Naive thymus-derived CD4-positive, alpha-beta T cell (primary cell): ENCODE results near the gene PTK7. TPM values are rescaled to one million over a fixed set of nuclear protein-coding genes. Genes with fewer than 3 reads are reported as not detected.
A peak's percentile ranks its signal among the peaks of the same experiment; 100 is the strongest.

Experiments used
- ATAC-seq: fragments of 150-1000 bp; cut with Tn5 transposase; 2 replicates; pipeline ENCODE4 v1.10.0; 2021; ENCODE audit warnings: mild to moderate bottlenecking, moderate library complexity
- CTCF ChIA-PET: fragments of 350-600 bp; sonication (Branson Sonifier 250); formaldehyde crosslinking; loops from one replicate; lab custom pipeline; 2021; ENCODE audit warnings: antibody characterized with exemption; lab: Charles Lee
- POLR2A ChIA-PET: fragments of 350-600 bp; sonication (Branson Sonifier 250); formaldehyde crosslinking; loops from one replicate; lab custom pipeline; 2021; ENCODE audit warnings: antibody characterized with exemption, inconsistent platforms; lab: Charles Lee
- DNase-seq, 9 donors: peaks; one replicate each; pipeline versions ENCODE4 v3.0.0 to v3.0.0-alpha.2; 2020 to 2022; ENCODE audit warnings: mixed read lengths in 1 of 9
- H3K27ac ChIP-seq: one replicate; pipeline ENCODE4 v1.7.0; 2013; ENCODE audit warnings: mild to moderate bottlenecking, low read depth, low read length, moderate library complexity
- H3K27me3 ChIP-seq, 2 donors: one replicate each; pipeline ENCODE4 v1.7.0; 2013; ENCODE audit warnings: low read length in 2 of 2, mild to moderate bottlenecking in 2 of 2, moderate library complexity in 2 of 2; ENCODE audit not compliant: control insufficient read depth in 2 of 2, insufficient read depth in 2 of 2
- H3K36me3 ChIP-seq, 3 experiments: 1 replicate in 2 of 3; 2 replicates in 1 of 3; pipeline ENCODE4 v1.7.0; 2013; ENCODE audit warnings: low read length in 3 of 3, mild to moderate bottlenecking in 3 of 3, moderate library complexity in 1 of 3; ENCODE audit not compliant: insufficient read depth in 3 of 3, control insufficient read depth in 2 of 3
- H3K4me1 ChIP-seq, 2 donors: one replicate each; pipeline ENCODE4 v1.7.0; 2013; ENCODE audit warnings: low read length in 2 of 2, mild to moderate bottlenecking in 2 of 2, moderate library complexity in 1 of 2; ENCODE audit not compliant: control insufficient read depth in 2 of 2, insufficient read depth in 2 of 2
- H3K4me3 ChIP-seq: 2 replicates; pipeline ENCODE4 v1.7.0; 2013; ENCODE audit warnings: mild to moderate bottlenecking, low read length
- H3K9me3 ChIP-seq, 3 experiments: 1 replicate in 2 of 3; 2 replicates in 1 of 3; pipeline ENCODE4 v1.7.0; 2013; ENCODE audit warnings: low read length in 3 of 3; ENCODE audit not compliant: control insufficient read depth in 2 of 3
- H3K27ac Mint-ChIP-seq, 9 donors: one replicate each; pipeline ENCODE4 v1.8.0; 2020 to 2022; ENCODE audit warnings: mixed read lengths in 9 of 9, mild to moderate bottlenecking in 8 of 9, moderate library complexity in 5 of 9, inconsistent platforms in 2 of 9
- H3K27me3 Mint-ChIP-seq, 5 donors: one replicate each; pipeline ENCODE4 v1.8.0; 2021 to 2022; ENCODE audit warnings: mixed read lengths in 5 of 5, mild to moderate bottlenecking in 1 of 5
- H3K36me3 Mint-ChIP-seq, 5 donors: one replicate each; pipeline ENCODE4 v1.8.0; 2020 to 2022; ENCODE audit warnings: mixed read lengths in 5 of 5, mild to moderate bottlenecking in 3 of 5, inconsistent platforms in 1 of 5
- H3K4me1 Mint-ChIP-seq, 7 donors: one replicate each; pipeline ENCODE4 v1.8.0; 2020 to 2022; ENCODE audit warnings: mixed read lengths in 7 of 7, mild to moderate bottlenecking in 3 of 7, inconsistent platforms in 1 of 7
- H3K4me3 Mint-ChIP-seq, 10 donors: one replicate each; pipeline ENCODE4 v1.8.0; 2020 to 2022; ENCODE audit warnings: mild to moderate bottlenecking in 10 of 10, mixed read lengths in 10 of 10, moderate library complexity in 6 of 10, inconsistent platforms in 2 of 10
- H3K9me3 Mint-ChIP-seq, 11 donors: one replicate each; pipeline ENCODE4 v1.8.0; 2020 to 2022; ENCODE audit warnings: mixed read lengths in 11 of 11, mild to moderate bottlenecking in 4 of 11, inconsistent platforms in 1 of 11, moderate library complexity in 1 of 11
- intact Hi-C, 2 donors: fragments of 100-400 bp; cut with micrococcal nuclease; formaldehyde crosslinking; loops; one replicate each; pipeline ENCODE4 v1.15.1; 2023
- polyA plus RNA-seq, 2 donors: library from polyadenylated mRNA; unstranded; fragments of 300-500 nt; fragmentation: Illumina TruSeq; gene quantifications; one replicate each; pipeline ENCODE4 v1.2.3, GENCODE V29; 2021
- total RNA-seq, 6 experiments: library from RNA in 5 of 6; stranded (reverse) in 5 of 6; gene quantifications; 1 replicate in 5 of 6; 2 replicates in 1 of 6; pipeline ENCODE4 v1.2.3 and lab custom pipeline; 2021 to 2026

Gene PTK7
- total and polyA plus RNA-seq, 7 experiments from 2014 or later, result 0.31 to 3.5 (median 1.2) TPM

GRCh38 chr6:43186019-43186418 lies 109.9 kb downstream of the PTK7 start:
- H3K36me3 ChIP-seq, result peaks cover 12 to 50% (median 16%) of the 10 kb centered on the region in 3 experiments
- no peaks in the 10 kb centered on the region for H3K27me3 ChIP-seq
- H3K4me3 Mint-ChIP-seq, result peak overlapping the region in 2 of 10 donors; percentile 94 to 97
- peaks cover 34 to 51% of the 10 kb centered on the region in 2 donors for H3K4me1 ChIP-seq
- DNase-seq (no peak), ATAC-seq (no peak)
- ChIA-PET CTCF (interaction anchor here (1.6 to 1.7 kb wide), 2 partner anchors 27 to 44 kb away, joined by 4 to 5 read pairs; no protein-coding TSS in a partner anchor), POLR2A (interaction anchor here (0.6 to 2.5 kb wide), 7 partner anchors 9 to 61 kb away, joined by 3 to 13 read pairs (median 4); partner anchors contain the start of gene SRF)
- intact Hi-C loops, result loop anchor here in 1 of 2 donors (5.0 kb wide), 1 partner anchor 1209 kb away; no protein-coding TSS in a partner anchor
- H3K9me3 Mint-ChIP-seq, result no peaks in the 10 kb centered on the region
- peaks cover 0 to 39% (median 26%) of the 10 kb centered on the region in 5 donors for H3K36me3 Mint-ChIP-seq
- no peaks in the 10 kb centered on the region for H3K9me3 ChIP-seq
- H3K27me3 Mint-ChIP-seq, result no peaks in the 10 kb centered on the region
- peak overlapping the region; percentile 87 for H3K27ac ChIP-seq
- H3K4me1 Mint-ChIP-seq, result peaks cover 51 to 85% (median 75%) of the 10 kb centered on the region in 7 donors
- H3K4me3 ChIP-seq, result no peak overlapping the region
- peak overlapping the region in 8 of 9 donors; percentile 70 to 97 (median 85) for H3K27ac Mint-ChIP-seq

- no peak overlapping the region for H3K4me3 ChIP-seq
- no peaks in the 10 kb centered on the region for H3K9me3 ChIP-seq
- ChIA-PET CTCF (no interaction called here), POLR2A (interaction anchor here (1.2 kb wide), 1 partner anchor 13 kb away, joined by 4 read pairs; no protein-coding TSS in a partner anchor)
- Mint-ChIP-seq H3K27me3 (no peaks in the 10 kb centered on the region), H3K36me3 (peaks cover 0 to 40% (median 26%) of the 10 kb centered on the region in 5 donors), H3K4me3 (peak overlapping the region in 3 of 10 donors; percentile 11 to 36 (median 19)), H3K9me3 (no peaks in the 10 kb centered on the region), H3K27ac (peak overlapping the region in 8 of 9 donors; percentile 69 to 97 (median 83)), H3K4me1 (peaks cover 47 to 79% (median 69%) of the 10 kb centered on the region in 7 donors)
- peak overlapping the region; percentile 87 for H3K27ac ChIP-seq
- no peaks in the 10 kb centered on the region for H3K27me3 ChIP-seq
- H3K36me3 ChIP-seq, result peaks cover 12 to 50% (median 16%) of the 10 kb centered on the region in 3 experiments
- ATAC-seq (no peak), DNase-seq (no peak)
- intact Hi-C loops, result loop anchor here in 1 of 2 donors (5.0 kb wide), 1 partner anchor 1209 kb away; no protein-coding TSS in a partner anchor
- peaks cover 28 to 47% of the 10 kb centered on the region in 2 donors for H3K4me1 ChIP-seq
Measured at GRCh38 chr6:43186706-43187105, 110.6 kb downstream of the PTK7 start.

- H3K4me1 ChIP-seq, result peaks cover 23 to 43% of the 10 kb centered on the region in 2 donors
- intact Hi-C loops, result loop anchor here in 1 of 2 donors (5.0 kb wide), 1 partner anchor 1211 kb away; no protein-coding TSS in a partner anchor
- peak overlapping the region in 1 of 10 donors; percentile 3 for H3K4me3 Mint-ChIP-seq
- peaks cover 42 to 72% (median 62%) of the 10 kb centered on the region in 7 donors for H3K4me1 Mint-ChIP-seq
- H3K27me3 ChIP-seq, result no peaks in the 10 kb centered on the region
- no peaks in the 10 kb centered on the region for H3K27me3 Mint-ChIP-seq
- H3K4me3 ChIP-seq, result no peak overlapping the region
- H3K9me3 Mint-ChIP-seq, result no peaks in the 10 kb centered on the region
- peaks cover 2 to 43% (median 23%) of the 10 kb centered on the region in 5 donors for H3K36me3 Mint-ChIP-seq
- no peak overlapping the region for H3K27ac ChIP-seq
- DNase-seq (no peak), ATAC-seq (no peak)
- POLR2A ChIA-PET, result interaction anchor here (1.0 to 1.2 kb wide), 2 partner anchors 10 to 14 kb away, joined by 4 to 5 read pairs; no protein-coding TSS in a partner anchor
- no peaks in the 10 kb centered on the region for H3K9me3 ChIP-seq
- CTCF ChIA-PET, result no interaction called here
- peak overlapping the region in 3 of 9 donors; percentile 36 to 67 (median 64) for H3K27ac Mint-ChIP-seq
- H3K36me3 ChIP-seq, result peaks cover 12 to 50% (median 16%) of the 10 kb centered on the region in 3 experiments
Measured at GRCh38 chr6:43187821-43188220, 111.7 kb downstream of the PTK7 start.

GRCh38 chr6:43188426-43188825 lies 112.3 kb downstream of the PTK7 start:
- no peak overlapping the region for H3K27ac ChIP-seq
- ChIA-PET POLR2A (interaction anchor here (0.6 to 1.5 kb wide), 5 partner anchors 11 to 530 kb away, joined by 3 to 5 read pairs (median 4); partner anchors contain the start of gene DNPH1), CTCF (interaction anchor here (0.7 kb wide), 1 partner anchor 109 kb away, joined by 3 read pairs; no protein-coding TSS in a partner anchor)
- no peak overlapping the region for H3K4me3 ChIP-seq
- H3K9me3 ChIP-seq, result no peaks in the 10 kb centered on the region
- H3K36me3 Mint-ChIP-seq, result peaks cover 7 to 49% (median 26%) of the 10 kb centered on the region in 5 donors
- no peaks in the 10 kb centered on the region for H3K27me3 ChIP-seq
- peaks cover 12 to 55% (median 16%) of the 10 kb centered on the region in 3 experiments for H3K36me3 ChIP-seq
- peak overlapping the region in 2 of 10 donors; percentile 21 to 41 for H3K4me3 Mint-ChIP-seq
- peaks cover 36 to 66% (median 56%) of the 10 kb centered on the region in 7 donors for H3K4me1 Mint-ChIP-seq
- no peak for DNase-seq
- intact Hi-C loops, result loop anchor here in 1 of 2 donors (5.0 kb wide), 1 partner anchor 1211 kb away; no protein-coding TSS in a partner anchor
- H3K27me3 Mint-ChIP-seq, result no peaks in the 10 kb centered on the region
- no peak for ATAC-seq
- H3K4me1 ChIP-seq, result peaks cover 17 to 36% of the 10 kb centered on the region in 2 donors
- H3K27ac Mint-ChIP-seq, result peak overlapping the region in 3 of 9 donors; percentile 33 to 46 (median 39)
- no peaks in the 10 kb centered on the region for H3K9me3 Mint-ChIP-seq

- Mint-ChIP-seq H3K4me3 (no peak overlapping the region), H3K4me1 (peaks cover 25 to 52% (median 42%) of the 10 kb centered on the region in 7 donors), H3K27ac (peak overlapping the region in 2 of 9 donors; percentile 5 to 41), H3K27me3 (no peaks in the 10 kb centered on the region), H3K9me3 (no peaks in the 10 kb centered on the region), H3K36me3 (peaks cover 7 to 53% (median 27%) of the 10 kb centered on the region in 5 donors)
- ATAC-seq (no peak), DNase-seq (no peak)
- H3K27ac ChIP-seq, result no peak overlapping the region
- H3K4me1 ChIP-seq, result peaks cover 10 to 22% of the 10 kb centered on the region in 2 donors
- H3K36me3 ChIP-seq, result peaks cover 12 to 62% (median 16%) of the 10 kb centered on the region in 3 experiments
- ChIA-PET POLR2A (interaction anchor here (0.6 to 1.5 kb wide), 4 partner anchors 15 to 529 kb away, joined by 3 to 4 read pairs (median 3); partner anchors contain the start of gene DNPH1), CTCF (no interaction called here)
- intact Hi-C loops, result loop anchor here in 1 of 2 donors (5.0 kb wide), 1 partner anchor 1213 kb away; no protein-coding TSS in a partner anchor
- no peak overlapping the region for H3K4me3 ChIP-seq
- no peaks in the 10 kb centered on the region for H3K9me3 ChIP-seq
- H3K27me3 ChIP-seq, result no peaks in the 10 kb centered on the region
Measured at GRCh38 chr6:43189776-43190304, 113.7 kb downstream of the PTK7 start.

- H3K27ac Mint-ChIP-seq, result no peak overlapping the region
- peaks cover 0 to 70% (median 15%) of the 10 kb centered on the region in 3 experiments for H3K36me3 ChIP-seq
- H3K36me3 Mint-ChIP-seq, result peaks cover 19 to 53% (median 32%) of the 10 kb centered on the region in 5 donors
Measured at GRCh38 chr6:43192911-43193310, 116.8 kb downstream of the PTK7 start.

More at GRCh38 chr6:43192911-43193310, 116.8 kb downstream of the PTK7 start:
- H3K4me1 Mint-ChIP-seq, result peaks cover 12 to 25% (median 19%) of the 10 kb centered on the region in 7 donors
- no peak overlapping the region for H3K4me3 Mint-ChIP-seq
- no peak for ATAC-seq
- H3K9me3 Mint-ChIP-seq, result no peaks in the 10 kb centered on the region
- Histone ChIP-seq H3K27me3 (no peaks in the 10 kb centered on the region), H3K27ac (no peak overlapping the region), H3K4me3 (no peak overlapping the region), H3K9me3 (no peaks in the 10 kb centered on the region), H3K4me1 (no peaks in the 10 kb centered on the region)
- no peak for DNase-seq
- ChIA-PET CTCF (no interaction called here), POLR2A (no interaction called here)
- no peaks in the 10 kb centered on the region for H3K27me3 Mint-ChIP-seq
- intact Hi-C loops, result no loop called here
